Peyer's patch (tissue), 4 donors: Measurements from ENCODE around the gene SLC1A3. TPM values are rescaled to one million over a fixed set of nuclear protein-coding genes. Genes with fewer than 3 reads are reported as not detected.

Experiments
- DNase-seq, 3 donors: peaks; one replicate each; pipeline ENCODE4 v3.0.0-alpha.2; 2017 to 2019
- H3K27ac ChIP-seq, 4 donors: fragments of 200-600 bp; sonication (generic); one replicate each; pipeline ENCODE4 v1.5.1; 2016 to 2019
- H3K27me3 ChIP-seq, 2 donors: fragments of 200-600 bp; sonication (generic); one replicate each; pipeline ENCODE4 v1.5.1; 2019
- H3K36me3 ChIP-seq, 3 donors: fragments of 200-600 bp; sonication (generic); one replicate each; pipeline ENCODE4 v1.5.1; 2016 to 2019
- H3K4me1 ChIP-seq, 4 donors: fragments of 200-600 bp; sonication (generic); one replicate each; pipeline ENCODE4 v1.5.1; 2016 to 2019
- H3K4me3 ChIP-seq, 4 donors: fragments of 200-600 bp; sonication (generic); 1 replicate in 3 of 4; 2 replicates in 1 of 4; pipeline ENCODE4 v1.5.1; 2016 to 2019; ENCODE audit warnings: mild to moderate bottlenecking in 1 of 4
- H3K9me3 ChIP-seq, 4 donors: fragments of 200-600 bp; sonication (generic); one replicate each; pipeline ENCODE4 v1.5.1; 2016 to 2019; ENCODE audit warnings: mild to moderate bottlenecking in 1 of 4
- CTCF ChIP-seq, 6 experiments: fragments of 450-650 bp in 4 of 6; fragments of 200-600 bp in 2 of 6; sonication (generic) in 1 of 6; IDR thresholded peaks; one replicate each; pipeline ENCODE4 v1.5.1; 2017 to 2019; ENCODE audit warnings: antibody characterized with exemption in 6 of 6, mild to moderate bottlenecking in 3 of 6, moderate library complexity in 1 of 6
- POLR2A ChIP-seq, 2 donors: fragments of 450-650 bp; IDR thresholded peaks; one replicate each; pipeline ENCODE4 v1.5.1; 2017; ENCODE audit warnings: antibody characterized with exemption in 2 of 2, mild to moderate bottlenecking in 2 of 2, moderate library complexity in 2 of 2
- small RNA-seq, 2 donors: library from RNA; depleted of rRNA; stranded (forward); fragments of <200 nt; gene quantifications; one replicate each; pipeline ENCODE3, GENCODE V24; 2016
- total RNA-seq, 4 donors: library from RNA; depleted of rRNA; stranded (reverse); fragments of >200 nt; gene quantifications; one replicate each; pipeline ENCODE4 v1.1.0, GENCODE V29; 2016

The SLC1A3 gene
- total RNA-seq, 4 donors from 2014 or later = 0.95 to 7.4 (median 3.0) TPM

DNA sequence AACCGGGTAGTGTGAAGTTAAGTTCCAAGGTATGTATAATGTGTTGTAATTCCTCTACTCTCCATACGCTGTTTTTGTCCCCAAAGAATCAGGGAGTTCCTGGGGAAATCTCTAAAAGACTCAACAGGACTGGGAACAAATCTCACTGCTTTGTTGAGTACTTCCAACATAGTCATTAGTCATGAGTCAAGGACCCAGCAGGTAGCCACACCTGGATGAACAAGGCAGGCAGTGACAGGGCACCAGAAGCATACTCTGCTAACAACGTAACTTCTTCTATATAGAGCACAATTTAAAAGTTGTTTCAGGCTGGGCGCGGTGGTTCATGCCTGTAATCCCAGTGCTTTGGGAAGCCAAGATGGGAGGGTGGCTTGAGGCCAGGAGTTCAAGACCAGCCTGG, 126.8 kb downstream of the SLC1A3 start:
- Histone ChIP-seq H3K36me3 (no peaks in the 10 kb centered on the region), H3K27ac (no peak overlapping the region), H3K4me1 (no peaks in the 10 kb centered on the region), H3K9me3 (no peaks in the 10 kb centered on the region), H3K4me3 (no peak overlapping the region), H3K27me3 (no peaks in the 10 kb centered on the region)
- DNase-seq = no peak
- TF ChIP-seq CTCF (IDR thresholded peaks at IDR 0.05) (no peak), POLR2A (IDR thresholded peaks at IDR 0.05) (no peak)

DNA sequence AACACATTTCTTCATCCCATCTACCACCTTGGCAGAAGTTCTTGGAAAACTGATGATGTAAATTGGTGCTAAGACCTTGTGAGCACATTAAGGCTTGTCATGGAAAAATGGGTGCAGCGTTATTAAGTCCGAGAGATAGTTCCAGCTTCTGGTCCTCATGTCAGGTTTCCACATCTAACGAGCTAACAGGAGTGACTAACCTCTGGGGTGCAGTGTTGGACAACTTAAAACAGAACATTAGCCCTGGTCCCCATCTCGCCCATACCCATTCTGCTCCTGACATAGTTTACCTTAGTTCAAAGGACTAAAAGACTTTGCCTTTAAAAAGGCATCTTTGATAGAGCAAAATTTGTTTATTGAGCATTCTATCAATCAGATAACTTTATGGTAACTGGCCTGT, 128.0 kb downstream of the SLC1A3 start:
- TF ChIP-seq CTCF (IDR thresholded peaks at IDR 0.05) = peak in 3 of 6 experiments; percentile 33 to 55 (median 49)
- no peak for TF ChIP-seq POLR2A (IDR thresholded peaks at IDR 0.05)
- no peak for DNase-seq

GRCh38 chr5:36735891-36736290, 129.5 kb downstream of the SLC1A3 start:
- Histone ChIP-seq H3K9me3 (no peaks in the 10 kb centered on the region), H3K4me3 (no peak overlapping the region), H3K27me3 (no peaks in the 10 kb centered on the region), H3K4me1 (peaks cover 0 to 17% (median 2%) of the 10 kb centered on the region in 4 donors), H3K27ac (no peak overlapping the region), H3K36me3 (no peaks in the 10 kb centered on the region)
- no peak for DNase-seq
- TF ChIP-seq POLR2A (IDR thresholded peaks at IDR 0.05) = no peak
- TF ChIP-seq CTCF (IDR thresholded peaks at IDR 0.05) = no peak

More for the DNA sequence above, 128.0 kb downstream of the SLC1A3 start:
- Histone ChIP-seq H3K27me3 (no peaks in the 10 kb centered on the region), H3K27ac (no peak overlapping the region), H3K4me3 (no peak overlapping the region), H3K36me3 (no peaks in the 10 kb centered on the region), H3K4me1 (peaks cover 0 to 7% (median 0%) of the 10 kb centered on the region in 4 donors), H3K9me3 (no peaks in the 10 kb centered on the region)

Small RNA genes lying within 50 kb of the gene (small RNA-seq; reads per million reads assigned to genes)
- gene AC010631.1 = 0 reads per million in 2 donors
